Measurements from ENCODE around the gene F2R.

- TF ChIP-seq CTCF (IDR thresholded peaks at IDR 0.05 in 8 of 11, conservative IDR thresholded peaks at IDR 0.05 in 3 of 11) (no peak), POLR2A (IDR thresholded peaks at IDR 0.05) (no peak), POLR2AphosphoS5 (IDR thresholded peaks at IDR 0.05) (peak in 1 of 3 donors; percentile 14)
Observed at GRCh38 chr5:76701298-76701697, 14.6 kb upstream of the F2R start.
